T-helper 1 cell (primary cell): Measurements from ENCODE around the gene PSG5.
"Not testable (repeated sequence)": the region's sequence is repeated elsewhere in the genome, so short reads cannot be mapped to it uniquely, and the experiment has no call there.

Source experiments
- DNase-seq, 5 donors: peaks; one replicate each; pipeline ENCODE4 v3.0.0-alpha.2; 2012 to 2020

PSG5 gene

DNA sequence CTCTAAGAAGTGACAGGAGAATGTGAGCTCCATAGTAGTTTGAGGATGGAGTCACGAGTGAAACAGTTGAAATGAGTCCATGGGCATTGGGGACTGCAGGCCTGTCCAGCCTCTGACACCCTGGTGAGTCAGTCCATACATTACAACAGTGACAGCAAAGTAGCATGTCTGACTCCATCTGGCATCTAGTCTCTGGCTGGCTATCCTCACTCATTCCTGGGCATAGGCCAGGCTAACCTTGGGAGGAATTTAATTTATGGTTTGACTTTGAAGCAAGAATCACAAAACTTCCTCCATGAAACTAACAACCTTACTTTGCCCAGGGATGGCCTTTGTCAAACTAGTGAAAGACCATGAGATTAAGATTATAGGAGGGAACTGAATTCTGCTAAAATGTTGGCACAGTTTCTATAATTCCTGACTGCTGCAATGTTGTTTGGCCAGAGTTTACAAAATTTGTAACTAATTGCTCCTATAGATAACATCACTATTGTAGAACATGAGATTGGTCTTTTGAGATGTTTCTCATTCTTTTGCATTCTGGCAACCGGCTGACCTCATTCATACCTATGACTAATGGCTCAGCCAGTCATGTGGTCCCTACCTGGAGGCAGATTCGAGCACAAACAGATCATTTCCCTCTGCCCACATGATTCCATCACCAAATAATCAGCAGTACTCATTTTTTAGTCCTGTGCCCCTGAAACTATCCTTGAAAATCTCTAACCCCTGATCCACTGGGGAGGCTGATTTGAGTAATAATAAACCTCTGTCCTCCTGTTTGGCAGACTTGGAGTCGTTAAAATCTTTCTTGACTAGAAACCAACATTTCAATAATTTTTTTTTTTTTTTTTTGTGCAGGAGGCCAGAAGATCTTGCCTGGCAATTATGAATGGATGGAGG, 4.2 kb downstream of the PSG5 start:
- not testable (repeated sequence) for DNase-seq

DNA sequence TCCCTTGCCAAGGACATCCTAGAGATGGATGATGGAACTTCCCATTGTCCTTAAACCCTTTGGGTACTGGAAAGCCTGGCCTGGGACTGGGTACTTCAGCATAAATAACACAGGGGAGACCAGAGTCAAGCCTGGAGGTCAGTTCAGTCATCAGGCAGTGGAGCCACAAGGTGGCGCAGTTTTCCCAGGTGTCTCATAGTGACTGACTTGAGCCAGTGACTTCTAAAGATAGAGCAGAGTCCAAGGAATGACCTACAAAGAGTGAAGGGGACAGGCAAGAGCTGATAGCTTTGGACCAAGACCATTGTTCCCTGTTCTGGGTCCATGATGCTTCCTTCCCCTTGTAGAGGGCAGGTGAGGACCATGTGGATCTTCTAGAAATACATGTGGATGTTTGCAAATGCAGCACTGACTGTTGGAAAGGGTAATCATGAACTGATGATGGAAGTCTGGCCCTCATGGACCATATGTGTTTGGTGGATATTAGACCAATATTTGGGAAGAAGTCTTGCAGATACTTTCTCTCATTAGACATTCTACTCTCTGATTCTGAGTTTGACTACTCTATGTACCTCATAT, 6.7 kb downstream of the PSG5 start:
- not testable (repeated sequence) for DNase-seq

DNA sequence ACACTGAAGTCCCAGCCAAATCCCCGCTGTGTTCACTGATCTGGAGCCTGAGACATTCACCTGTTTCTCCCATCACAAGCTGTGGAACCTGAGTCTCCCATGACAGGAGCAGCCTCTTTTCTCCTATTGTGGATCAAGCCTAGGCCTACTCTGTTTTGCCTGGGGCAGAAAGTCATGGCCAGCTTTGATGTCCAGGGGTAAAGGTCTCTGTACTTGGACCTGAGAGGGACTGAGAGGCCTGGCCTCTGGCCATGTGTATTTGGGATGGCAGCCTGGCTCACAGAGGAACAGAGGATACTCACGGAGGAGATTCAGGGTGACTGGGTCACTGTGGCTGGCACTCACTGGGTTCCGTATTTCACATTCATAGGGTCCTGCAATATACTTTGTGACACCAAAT, 7.8 kb downstream of the PSG5 start:
- DNase-seq = not testable (repeated sequence)

DNA sequence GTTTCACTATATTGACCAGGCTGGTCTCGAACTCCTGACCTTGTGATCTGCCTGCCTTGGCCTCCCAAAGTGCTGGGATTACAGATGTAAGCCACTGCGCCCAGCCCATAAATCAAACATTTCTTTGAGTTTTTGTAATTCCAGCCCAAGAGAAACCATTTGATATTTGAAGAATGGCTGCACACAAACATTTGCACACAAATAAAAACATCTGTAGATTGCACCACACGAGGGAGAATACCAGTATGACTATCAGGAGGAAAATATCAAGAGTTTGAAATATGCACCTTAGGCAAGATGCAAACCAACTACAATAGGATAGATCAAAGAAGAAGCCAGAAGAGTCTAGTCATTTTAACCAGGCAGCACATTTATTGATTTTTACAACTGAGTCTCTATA, 20.4 kb downstream of the PSG5 start:
- not testable (repeated sequence) for DNase-seq

DNA sequence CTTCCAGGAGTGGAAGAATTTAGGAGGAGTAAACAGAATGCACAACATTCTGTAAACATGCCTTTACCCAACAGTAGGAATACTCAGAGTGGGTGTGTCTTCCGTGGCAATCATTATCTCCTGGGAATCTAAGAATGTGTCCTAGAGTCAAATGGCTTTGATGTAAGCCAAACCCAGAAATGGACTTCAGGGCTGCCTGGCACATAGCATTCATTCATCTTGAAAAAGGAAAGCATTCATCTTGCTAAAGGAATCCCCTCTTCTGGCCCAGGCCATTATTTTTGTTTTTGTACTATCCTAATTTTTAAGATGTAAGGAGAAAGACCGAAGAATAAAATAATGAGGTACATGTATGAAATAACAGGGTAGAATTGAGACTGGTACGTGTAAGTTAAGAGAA, 23.2 kb downstream of the PSG5 start:
- DNase-seq = not testable (repeated sequence)

DNA sequence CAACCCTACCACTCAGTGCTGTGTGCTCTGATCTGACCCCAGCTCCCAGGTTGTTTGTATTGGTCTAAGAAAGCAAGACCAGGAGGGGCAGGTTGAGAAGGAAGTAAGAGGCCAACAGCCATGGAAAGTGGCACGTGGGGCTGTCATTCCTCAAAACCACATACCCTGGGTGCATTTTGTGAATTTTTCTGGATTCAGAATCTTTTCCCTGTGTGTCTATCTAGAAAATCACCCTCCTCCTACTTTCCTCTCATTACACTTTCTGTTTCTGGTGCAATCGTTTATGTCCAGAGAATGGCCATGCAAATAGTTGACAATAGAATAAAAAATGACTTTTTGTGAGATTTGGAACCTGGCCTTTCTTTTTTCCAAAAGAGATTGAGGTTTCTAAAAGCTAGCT, 24.1 kb downstream of the PSG5 start:
- not testable (repeated sequence) for DNase-seq

DNA sequence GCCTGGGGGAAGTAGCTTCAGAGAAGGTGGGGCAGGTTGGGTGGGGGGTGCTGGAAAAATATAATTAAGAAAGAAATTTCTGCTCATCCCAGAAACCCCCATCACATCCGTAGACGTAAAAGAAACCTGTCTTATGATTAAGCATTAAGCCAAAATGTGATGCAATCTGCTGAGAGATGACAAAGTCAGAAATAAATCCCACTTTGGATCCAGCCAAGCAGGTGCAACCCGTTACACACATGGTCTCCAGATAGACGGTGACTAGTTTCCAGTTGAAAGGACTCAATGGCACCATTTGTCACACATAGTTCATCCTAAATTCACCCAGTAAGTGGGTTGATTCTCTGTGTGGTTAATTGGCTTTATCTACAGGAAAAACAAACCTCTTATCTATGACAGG, 34.1 kb downstream of the PSG5 start:
- no peak for DNase-seq

DNA sequence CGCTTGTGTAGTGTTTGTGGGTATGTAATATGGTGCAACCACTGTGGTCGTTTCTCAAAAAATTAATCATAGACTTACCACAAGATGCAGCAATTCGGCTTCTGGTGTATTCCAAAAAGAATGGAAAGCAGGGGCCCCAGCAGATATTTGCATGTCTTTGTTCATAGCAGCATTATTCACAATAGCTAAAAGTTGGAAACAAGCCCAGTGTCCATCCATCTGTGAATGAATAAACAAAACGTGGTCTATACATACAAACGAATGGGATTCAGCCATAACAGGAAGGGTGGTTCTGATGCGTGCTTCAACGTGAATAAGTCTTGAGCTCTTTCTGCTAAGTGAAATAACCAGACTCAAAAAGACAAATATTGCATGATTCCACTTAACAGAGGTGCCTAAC, 36.5 kb downstream of the PSG5 start:
- DNase-seq = not testable (repeated sequence)

DNA sequence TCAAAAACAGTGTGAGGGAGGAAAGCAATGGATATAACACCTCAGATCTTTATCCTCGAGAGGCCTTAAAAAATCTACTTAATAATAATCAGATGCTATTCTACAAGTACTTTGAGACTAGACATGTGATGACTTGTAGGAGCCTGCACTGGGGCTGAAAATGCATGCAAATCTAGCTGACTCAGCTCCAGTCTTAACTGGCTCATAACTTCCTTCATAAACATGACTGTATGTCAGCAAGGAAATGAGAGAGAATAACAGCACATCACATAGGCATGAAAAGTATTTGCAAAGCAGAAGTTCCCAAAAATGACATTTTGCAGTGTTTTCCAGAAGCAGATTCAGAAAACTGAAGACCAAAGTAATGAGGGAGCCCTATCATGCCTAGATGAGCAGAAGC, 38.1 kb downstream of the PSG5 start:
- DNase-seq = no peak

DNA sequence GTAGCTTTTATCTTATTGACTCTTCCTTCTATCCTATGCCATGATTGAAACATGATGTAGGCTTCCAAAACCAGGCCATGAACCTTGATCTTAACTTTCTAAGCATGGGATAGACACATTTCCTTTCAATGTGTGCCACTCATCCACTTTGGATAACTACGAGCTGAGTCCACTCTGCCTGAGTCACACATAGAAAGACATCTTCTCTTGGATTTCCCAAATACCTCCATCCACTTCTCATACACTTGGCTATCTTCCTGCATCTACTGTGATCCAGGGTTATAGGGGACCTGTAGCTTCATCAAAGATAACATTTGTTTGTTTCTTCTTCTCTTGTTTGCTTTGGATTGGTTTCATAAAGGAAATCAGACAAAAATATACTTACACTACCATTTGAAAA, 44.6 kb downstream of the PSG5 start:
- DNase-seq = not testable (repeated sequence)

DNA sequence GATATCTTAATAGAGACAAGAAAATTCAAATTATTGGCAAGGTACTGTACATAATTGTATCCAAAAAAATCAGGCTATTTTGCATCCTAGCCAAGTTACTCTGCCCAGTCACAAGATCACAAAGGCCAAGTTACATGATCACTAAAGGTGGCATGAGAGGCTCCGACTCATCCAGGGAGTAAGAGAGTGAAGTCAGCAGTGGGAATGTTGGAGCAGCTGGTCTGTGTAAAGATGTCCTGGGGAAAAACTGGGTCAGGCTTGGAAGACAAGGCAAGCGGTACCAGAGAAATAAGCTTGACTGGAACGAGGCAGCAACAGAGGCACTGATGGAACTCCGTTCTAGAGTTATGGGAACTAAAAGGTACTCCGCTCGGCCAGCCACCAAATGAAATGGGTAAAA, 53.6 kb downstream of the PSG5 start:
- DNase-seq = no peak

DNA sequence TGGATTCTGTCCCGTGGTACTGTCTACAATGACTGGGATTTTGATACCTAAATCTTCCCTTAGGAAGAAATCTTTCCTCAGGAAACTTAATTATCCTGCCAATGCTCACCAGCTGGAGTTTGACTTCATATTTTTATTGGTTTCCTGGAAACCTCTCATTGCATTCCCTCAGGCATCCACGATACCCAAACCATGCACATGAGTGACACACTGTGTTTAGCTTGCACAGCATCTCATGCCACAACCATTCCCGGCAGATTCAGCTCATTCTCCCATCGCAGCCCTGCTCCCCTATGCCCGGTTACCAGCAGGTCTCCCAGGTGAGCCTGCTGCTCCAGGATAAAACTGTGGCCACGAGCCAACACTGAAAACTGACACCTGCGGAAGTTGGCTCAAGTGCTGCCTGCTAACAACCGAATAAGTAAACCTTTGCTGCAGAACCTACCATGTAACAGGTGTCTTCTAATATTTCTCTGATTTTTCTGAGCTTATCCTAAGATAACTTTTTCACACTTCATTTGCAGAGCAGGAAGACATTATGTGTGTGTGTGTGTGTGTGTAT, 55.0 kb downstream of the PSG5 start:
- DNase-seq = not testable (repeated sequence)

DNA sequence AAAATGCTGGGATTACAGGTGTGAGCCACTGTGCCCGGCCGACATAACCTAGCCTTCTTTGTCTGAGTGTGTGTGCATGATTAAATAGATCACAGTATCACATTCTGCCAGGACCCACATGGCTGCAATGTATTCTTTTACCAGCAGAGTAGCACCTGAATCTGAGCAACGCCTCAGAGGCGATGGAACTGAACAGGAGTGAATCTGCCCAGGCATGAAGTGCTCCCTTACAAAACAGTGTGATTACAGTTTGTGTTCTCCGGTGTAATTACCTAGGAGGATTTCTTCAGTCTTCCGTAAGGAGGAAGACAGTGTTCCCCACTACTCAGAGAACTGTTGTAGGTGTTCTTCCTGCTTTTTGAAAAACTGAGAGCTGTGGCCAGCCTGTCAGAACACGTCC, 57.1 kb downstream of the PSG5 start:
- not testable (repeated sequence) for DNase-seq

DNA sequence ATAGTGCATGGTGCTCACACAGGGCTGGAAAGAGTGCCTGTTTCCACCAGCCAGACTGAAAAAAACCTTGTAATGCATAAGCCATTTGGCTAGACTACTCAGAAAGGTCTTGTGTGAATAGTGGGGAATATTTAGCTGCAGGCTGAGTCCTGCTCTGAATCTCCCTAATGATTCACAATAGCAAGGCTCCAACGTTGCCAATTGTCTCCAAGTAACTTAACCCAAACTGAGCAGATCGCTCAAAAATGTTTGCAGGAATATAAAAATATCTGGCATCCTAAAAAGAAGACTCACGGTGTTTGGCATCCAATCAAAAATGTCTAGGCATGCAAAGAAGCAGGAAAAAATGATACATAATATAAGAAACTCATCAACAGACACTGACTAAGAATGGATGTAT, 59.0 kb downstream of the PSG5 start:
- DNase-seq = not testable (repeated sequence)

DNA sequence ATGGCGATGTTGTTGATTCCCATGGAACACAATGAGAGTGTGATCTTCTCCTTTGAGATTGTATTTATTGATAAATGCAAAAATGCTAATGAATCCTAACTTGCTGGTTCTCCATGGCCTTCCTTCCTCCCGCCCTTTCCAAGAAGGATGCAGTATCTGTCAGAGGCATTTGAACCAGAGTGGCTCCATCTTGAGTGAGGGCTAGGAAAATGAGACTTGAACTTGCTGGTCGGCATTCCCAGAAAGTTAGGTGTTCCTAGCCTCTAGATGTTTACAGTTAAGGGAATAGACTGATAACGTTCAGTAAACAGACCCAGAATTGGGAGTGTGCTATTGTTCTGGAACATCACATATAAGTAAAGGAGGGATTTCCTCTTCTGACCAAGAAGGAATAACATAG, 59.6 kb downstream of the PSG5 start:
- DNase-seq = no peak

DNA sequence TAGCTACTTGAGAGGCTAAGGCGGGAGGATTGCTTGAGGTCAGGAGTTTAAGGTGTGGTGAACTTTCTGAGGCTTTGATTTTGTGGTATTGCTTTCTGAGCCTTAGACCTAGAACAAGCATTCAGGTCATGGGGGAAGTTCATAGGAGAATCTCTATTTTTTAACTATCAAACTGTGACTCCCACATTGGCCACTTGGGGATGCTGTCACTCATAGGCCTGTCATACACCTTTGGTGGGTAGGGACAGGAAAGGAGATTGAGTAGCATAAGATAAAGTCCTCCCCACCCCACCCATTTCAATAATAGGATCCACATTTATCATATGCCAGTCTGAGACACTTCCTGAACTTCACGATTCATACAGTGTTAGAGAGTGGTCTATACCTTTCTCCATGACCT, 62.0 kb downstream of the PSG5 start:
- no peak for DNase-seq

DNA sequence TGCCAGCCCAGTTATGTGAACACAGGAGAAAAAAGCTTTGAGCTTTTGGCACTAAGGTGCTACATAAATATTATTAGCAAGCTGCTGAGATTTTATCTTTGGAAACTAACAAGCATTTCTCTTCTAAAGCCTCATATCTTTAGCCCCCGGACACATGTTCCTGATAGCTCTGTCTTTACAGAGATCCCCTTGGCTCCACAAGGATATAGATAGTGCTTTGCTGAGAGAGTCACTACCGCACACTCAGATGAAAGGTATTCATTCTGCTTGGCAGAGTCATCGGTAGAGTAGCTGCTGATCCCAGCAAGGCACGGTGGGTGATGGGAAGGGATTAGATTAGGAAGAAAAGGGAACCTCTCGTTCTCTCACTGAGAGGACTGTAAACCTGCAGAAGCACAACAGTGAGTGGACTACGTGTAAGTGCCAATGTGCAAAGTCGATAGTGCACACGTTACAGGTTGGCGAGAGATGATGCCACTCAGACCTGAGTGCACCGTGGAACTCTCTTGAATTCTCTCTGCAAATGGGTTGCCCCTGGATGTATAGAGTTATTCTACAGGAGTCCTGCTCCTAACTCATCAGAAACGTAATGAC, 65.8 kb downstream of the PSG5 start:
- DNase-seq = not testable (repeated sequence)

DNA sequence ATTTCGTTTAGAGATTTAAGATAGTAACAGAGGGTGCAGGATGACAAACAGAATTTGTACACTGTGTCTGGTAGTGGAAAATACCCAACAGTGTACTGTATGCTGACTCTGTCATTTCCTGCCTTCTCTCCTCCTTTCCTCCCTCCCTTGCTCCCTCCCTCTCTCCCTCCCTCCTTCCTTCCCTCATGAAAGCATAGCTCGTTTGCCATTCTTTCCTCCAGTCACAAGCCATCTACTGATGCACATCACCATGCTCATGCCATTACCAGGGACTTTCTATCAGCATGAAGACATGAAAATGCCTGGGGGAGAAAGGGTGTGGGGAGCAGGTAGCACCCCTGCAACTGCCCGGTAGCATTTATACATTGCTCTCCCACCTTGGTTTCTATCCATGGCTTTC, 66.8 kb downstream of the PSG5 start:
- not testable (repeated sequence) for DNase-seq
